GM18508 (cell line): Measurements from ENCODE around the gene PLCB4.

ENCODE experiments used
- ATAC-seq: cut with Tn5 transposase; IDR thresholded peaks from one replicate; pipeline ENCODE4 v1.9.1; 2021; ENCODE audit warnings: moderate number of reproducible peaks; ENCODE audit not compliant: insufficient read depth, unreplicated experiment

PLCB4 gene

GRCh38 chr20:9460518-9460917 lies 391.6 kb downstream of the PLCB4 start:
- ATAC-seq: no peak

DNA sequence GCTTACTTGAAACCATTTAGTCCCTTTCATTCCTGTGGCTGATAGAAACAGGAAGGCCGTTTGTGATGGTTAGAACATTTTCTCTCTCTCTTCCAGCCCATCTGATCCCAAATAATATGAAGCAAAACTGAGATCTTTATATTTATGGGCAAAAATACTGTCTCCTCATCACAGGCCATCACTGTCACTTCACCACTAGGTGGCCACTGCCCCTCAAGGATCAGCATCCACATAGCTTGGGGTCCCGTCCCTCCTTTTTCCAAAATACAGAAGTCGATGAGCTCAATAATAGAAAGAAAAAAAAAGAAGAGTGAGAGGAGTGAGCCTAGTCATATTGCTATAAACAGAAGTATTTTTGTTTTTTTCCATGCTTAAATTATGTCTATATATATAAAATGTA lies 399.1 kb downstream of the PLCB4 start:
- no peak for ATAC-seq

- no peak for ATAC-seq
Measured at GRCh38 chr20:9474835-9475415, 406.0 kb downstream of the PLCB4 start.

GRCh38 chr20:9475456-9475855 lies 406.6 kb downstream of the PLCB4 start:
- ATAC-seq: no peak

DNA sequence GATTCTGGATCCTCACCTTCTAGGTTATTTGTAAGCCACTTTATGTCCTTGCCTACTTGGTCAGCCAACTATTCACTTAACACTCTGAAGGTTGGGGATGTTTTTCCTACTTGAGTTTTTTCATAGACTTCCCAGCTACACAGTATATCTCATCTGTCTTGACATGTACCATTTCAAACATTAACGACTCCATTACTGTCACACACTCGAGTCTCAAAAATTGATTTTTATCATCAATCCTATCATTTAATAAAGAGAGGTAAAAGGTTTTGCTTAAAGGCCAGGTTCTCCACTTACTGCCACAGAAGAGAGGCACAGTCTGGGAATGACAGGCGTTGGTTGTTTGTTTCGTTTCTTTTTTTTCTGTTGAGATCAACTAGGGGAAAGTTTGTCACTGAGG lies 407.3 kb downstream of the PLCB4 start:
- ATAC-seq: no peak

GRCh38 chr20:9476637-9477036 lies 407.8 kb downstream of the PLCB4 start:
- ATAC-seq: no peak

DNA sequence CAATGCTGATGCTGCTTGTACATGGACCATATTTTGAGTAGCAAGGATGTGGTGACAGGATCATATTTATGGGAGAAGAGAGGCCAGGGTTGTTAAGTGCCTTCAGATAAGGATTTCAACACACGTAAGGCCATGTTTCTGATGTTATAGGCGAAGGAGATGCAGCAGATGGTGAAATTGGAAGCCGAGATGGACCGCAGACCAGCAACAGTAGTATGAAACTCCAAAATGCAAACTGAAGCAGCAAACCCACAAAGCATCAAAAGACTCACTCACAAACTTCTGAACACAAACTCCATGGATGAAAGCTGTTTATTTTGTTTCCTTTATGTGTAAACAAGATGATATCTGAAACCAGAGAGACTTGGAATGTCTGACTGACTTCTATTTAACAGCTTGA lies 409.9 kb downstream of the PLCB4 start:
- ATAC-seq: no peak

DNA sequence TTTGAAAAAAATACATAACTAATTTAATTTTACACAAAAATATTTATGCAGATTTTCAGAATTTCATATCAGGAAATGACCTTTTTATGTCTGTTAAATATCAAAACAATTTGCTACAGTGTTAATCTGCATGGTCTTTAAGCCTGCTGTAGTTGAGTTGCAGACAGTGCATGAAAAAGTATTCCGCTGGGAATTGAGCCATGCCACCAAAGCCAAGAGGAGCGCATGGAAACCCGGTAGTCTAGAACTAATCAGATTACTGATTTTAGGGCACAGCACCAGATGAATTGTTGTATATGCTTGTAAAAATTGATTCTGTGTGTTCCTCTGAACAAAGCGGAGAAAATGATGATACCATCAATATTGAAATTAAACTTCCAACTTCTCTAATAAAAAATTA lies 411.2 kb downstream of the PLCB4 start:
- no peak for ATAC-seq

DNA sequence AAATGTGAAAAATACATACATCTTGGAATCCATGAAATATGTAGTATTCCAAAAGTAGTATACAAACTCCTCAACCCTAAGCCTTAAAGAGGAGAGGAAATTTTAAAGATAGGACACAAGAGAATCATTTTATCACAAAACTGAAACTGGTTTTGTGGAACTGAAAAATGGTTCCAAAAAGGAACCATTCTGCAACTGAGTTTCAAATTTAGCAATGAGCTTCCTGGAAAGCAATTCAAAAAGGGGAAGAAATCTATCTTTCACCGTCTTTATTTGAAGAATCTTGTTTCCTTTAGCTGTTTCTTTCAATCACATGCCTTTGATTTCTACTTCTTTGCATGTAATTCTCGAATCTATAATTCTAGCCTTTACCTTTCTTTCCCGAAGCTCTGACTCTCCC lies 413.3 kb downstream of the PLCB4 start:
- ATAC-seq: peak; percentile 64

DNA sequence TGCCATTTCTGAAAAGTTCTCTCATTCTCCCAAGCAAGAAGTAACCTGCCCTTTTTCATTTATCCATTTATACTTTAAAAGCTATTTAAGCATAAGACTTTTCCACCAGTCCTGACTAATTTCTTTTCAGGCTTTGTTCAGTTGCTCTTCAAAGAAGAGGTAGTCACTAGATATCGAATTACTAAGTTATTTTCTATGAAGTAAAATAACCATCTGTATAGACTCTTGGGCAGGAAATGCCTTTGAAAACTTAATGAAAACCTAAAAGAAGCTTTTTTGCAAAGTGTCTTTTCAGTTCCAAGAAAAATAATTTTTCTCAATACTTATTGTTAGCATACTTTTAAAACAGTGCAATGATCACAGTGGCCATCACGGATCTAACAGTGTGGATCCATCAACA lies 414.2 kb downstream of the PLCB4 start:
- ATAC-seq: no peak

- no peak for ATAC-seq
Measured at GRCh38 chr20:9485614-9486340, 416.9 kb downstream of the PLCB4 start.

DNA sequence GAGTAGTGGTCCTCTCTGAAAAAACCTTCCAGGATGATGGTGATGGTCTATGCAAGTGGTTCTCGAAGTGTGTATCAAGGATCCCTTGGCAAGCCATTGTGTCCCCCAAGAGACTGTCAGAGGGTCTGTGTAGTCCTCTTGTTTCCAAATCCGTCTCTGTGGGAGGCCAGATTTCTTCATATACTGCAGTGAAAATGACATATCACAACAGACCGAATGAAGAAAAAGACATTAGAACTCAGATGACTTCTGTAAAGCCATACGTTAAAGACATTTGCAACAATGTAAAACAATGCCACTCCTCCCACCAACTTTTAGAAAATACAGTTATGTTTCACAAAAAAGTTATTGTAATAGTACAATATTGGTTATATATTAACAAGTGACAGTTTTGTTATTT lies 418.3 kb downstream of the PLCB4 start:
- no peak for ATAC-seq

DNA sequence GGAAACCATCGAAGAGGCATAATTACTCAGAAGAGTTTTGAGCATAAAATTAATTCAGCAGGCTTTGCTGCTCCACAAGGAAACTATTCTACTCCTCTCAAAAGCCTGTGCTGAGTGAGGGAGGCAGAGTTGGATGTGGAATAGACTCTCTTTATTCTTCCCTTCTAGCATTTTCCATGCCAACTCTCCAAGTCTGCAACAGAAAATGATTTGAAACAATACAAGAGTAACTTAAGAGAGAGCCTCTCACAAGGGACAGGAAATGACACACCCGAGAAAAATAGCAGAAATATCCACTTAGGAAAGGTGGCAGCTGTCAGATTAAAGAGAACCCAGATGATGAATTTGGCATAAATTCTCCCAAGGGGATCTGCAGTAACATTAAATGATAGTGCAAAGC lies 419.2 kb downstream of the PLCB4 start:
- ATAC-seq: no peak

GRCh38 chr20:9490161-9490560 lies 421.3 kb downstream of the PLCB4 start:
- ATAC-seq: no peak

DNA sequence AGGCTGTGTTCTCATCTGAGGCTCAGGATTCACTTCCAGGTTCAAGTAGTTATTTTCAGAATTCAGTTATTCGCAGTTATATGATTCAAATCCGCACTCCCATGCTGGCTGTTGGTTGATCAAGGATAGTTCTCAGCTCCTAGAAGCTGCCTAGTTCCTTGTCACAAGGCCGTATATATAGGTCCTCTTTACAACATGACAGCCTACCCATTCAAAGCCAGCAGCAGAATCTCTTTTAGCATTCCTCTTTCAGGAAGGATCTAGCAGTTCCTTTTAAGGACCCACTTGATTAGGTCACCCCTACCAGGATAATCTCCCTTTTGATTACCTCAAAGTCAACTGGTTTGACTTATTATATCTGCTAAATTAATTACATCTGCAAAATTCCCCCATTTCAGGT lies 421.7 kb downstream of the PLCB4 start:
- ATAC-seq: no peak

DNA sequence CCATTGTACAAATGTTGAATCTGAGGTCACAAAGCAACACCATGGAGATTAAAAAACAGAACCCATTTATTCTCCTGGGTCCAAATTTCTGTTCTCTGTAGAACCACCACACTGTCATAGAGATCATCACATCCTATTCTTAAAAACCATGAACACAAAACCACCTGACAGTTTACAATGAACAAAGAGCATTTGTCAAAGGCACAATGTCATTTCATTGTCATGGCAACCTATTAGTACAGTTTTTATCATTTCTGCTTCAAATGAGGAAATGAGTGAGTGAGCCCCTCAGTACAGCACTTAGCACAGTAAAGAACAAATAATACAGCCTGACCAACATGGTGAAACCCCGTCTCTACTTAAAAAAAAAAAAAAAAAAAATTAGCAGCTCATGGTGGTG lies 422.4 kb downstream of the PLCB4 start:
- ATAC-seq: no peak

DNA sequence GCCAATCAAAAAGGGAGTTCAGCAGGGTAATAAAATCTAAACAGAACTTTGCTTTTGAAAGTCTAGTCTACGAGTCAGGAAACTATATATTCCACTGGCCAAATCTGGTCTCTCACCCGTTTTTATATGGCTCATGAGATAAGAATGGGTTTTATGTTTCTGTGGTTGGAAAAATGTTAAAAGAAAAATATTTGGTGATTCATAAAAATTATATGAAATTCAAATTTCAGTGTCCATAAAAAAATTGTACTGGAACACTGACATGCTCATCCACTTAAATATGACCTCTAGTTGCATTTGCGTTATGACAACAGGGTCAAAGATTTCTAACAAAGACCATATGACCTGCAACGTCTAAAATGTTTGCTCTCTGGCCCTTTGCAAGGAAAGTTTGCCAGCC lies 423.2 kb downstream of the PLCB4 start:
- ATAC-seq: no peak

GRCh38 chr20:9493803-9494202 lies 424.9 kb downstream of the PLCB4 start:
- no peak for ATAC-seq

GRCh38 chr20:9495701-9496100 lies 426.8 kb downstream of the PLCB4 start:
- ATAC-seq: no peak

DNA sequence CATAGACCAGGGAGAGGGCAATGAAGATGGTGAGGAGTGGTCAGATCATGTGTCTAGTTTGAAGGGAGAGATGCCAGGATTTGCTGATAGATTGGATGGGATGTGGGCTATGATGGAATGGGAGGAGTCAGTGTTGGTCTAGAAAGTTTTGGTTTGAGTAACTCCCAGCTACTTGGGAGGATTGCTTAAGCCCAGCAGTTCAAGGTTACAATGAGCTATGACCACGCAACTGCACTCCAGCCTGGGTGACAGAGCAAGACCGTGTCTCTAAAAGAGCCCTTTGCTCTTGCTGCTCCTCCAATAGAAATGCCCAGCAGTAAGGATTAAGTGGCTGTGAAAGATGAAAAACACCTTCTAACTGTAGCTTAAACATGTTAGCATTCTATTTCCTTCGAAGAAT lies 427.3 kb downstream of the PLCB4 start:
- no peak for ATAC-seq

DNA sequence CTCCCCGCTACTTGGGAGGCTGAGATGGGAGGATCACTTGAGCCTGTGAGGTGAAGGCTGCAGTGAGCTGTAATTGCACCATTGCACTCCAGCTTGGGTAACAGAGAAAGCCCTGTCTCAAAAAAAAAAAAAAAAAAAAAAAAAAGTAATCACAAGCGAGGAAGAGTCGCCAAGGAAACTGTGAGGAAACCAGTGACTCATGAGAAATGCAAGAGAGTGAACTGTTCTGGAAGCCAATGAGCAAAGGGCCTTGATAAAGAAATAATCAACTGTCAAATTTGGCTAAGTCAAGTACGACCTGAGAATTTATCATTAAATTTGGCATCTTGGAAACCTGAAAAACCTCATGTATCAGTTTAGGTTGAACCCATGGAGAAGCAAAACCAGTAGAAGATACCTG lies 429.4 kb downstream of the PLCB4 start:
- ATAC-seq: no peak

DNA sequence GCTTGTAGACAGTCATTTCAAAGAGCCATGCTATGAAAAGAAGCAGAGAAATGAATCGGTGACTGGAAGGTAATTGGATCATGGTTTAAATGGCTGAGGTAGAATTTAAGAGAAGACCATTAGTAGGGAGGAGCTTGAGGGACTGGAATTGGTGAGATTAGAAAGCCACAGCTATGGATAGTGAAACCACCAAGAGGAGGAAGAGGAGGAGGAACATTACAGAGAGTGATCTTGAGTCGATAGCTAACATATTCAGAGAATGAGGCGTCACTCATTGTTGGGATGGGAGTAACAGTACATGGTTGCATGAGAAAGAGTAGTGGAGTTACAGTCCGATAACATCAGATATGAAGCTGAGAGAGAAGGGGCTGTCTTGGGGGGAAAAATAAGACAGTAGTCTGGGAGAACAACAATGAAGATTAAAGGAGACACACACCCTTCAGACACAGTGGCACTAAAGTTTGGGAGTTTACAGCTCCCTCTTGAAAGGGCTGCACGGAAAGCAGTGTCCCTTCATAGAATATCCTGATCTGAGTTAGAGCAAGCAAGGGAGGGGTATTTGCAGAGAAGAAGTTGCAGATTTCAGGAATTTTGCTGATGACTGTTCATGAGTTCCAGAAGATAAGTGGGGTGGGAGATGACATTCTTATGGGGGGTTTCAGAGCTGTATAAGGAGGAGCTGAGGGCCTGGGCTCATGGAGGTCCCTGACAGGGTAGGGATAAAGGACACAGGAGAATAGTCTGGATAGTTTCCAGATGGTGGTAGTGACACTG lies 430.4 kb downstream of the PLCB4 start:
- no peak for ATAC-seq
